Measurements from ENCODE around the gene NDOR1.

NDOR1 gene

DNA sequence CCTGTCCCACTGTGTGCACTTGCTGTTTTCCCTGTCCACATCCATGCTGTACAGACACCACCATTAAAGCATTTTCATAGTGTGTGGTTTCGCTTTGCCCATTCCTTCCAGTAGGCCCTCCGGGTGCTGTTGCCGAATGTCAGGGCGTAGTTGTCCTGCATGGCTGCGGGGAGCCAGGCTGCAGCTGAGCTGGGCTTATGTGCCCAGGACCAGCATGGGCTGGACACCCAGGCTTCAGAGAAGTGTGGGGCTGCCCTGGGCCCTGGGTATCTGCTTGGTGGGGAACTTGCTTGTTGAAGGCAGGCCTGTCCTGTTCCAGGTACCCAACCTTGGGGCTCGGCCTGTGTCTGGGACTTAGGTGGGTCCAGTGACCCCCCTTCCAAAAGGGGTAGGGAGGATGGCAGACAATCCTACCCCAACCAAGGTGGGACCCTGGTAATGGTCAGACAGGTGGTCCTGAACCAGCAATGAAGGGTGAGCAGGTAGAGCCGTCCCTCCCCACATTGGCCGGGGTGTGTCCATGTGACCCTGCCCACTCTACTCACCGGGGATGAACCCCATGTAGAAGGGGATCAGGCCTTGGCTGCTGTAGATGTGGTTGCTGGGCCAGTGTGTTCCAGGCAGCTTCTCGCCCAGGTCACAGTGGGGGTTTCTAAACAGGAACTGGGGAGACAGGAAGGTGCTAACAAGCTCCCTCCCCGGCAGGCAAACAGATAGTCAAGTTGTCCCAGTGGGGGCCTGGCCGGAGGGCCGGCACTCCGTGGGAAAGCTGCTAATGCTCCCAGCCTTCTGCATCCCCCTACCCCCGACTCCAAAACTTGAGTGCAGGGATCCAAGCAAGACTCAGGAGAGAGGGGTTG is 38.4 kb downstream of the NDOR1 start:
- TF ChIP-seq, protein P1, sequence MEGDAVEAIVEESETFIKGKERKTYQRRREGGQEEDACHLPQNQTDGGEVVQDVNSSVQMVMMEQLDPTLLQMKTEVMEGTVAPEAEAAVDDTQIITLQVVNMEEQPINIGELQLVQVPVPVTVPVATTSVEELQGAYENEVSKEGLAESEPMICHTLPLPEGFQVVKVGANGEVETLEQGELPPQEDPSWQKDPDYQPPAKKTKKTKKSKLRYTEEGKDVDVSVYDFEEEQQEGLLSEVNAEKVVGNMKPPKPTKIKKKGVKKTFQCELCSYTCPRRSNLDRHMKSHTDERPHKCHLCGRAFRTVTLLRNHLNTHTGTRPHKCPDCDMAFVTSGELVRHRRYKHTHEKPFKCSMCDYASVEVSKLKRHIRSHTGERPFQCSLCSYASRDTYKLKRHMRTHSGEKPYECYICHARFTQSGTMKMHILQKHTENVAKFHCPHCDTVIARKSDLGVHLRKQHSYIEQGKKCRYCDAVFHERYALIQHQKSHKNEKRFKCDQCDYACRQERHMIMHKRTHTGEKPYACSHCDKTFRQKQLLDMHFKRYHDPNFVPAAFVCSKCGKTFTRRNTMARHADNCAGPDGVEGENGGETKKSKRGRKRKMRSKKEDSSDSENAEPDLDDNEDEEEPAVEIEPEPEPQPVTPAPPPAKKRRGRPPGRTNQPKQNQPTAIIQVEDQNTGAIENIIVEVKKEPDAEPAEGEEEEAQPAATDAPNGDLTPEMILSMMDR (IDR thresholded peaks at IDR 0.05; ENCODE audit: low read length, missing control alignments) = no peak
- no peak for DNase-seq (ENCODE audit: low read depth)
- no peak overlapping the region for H3K4me3 ChIP-seq (replicated peaks; ENCODE audit: low read depth, low read length)

DNA sequence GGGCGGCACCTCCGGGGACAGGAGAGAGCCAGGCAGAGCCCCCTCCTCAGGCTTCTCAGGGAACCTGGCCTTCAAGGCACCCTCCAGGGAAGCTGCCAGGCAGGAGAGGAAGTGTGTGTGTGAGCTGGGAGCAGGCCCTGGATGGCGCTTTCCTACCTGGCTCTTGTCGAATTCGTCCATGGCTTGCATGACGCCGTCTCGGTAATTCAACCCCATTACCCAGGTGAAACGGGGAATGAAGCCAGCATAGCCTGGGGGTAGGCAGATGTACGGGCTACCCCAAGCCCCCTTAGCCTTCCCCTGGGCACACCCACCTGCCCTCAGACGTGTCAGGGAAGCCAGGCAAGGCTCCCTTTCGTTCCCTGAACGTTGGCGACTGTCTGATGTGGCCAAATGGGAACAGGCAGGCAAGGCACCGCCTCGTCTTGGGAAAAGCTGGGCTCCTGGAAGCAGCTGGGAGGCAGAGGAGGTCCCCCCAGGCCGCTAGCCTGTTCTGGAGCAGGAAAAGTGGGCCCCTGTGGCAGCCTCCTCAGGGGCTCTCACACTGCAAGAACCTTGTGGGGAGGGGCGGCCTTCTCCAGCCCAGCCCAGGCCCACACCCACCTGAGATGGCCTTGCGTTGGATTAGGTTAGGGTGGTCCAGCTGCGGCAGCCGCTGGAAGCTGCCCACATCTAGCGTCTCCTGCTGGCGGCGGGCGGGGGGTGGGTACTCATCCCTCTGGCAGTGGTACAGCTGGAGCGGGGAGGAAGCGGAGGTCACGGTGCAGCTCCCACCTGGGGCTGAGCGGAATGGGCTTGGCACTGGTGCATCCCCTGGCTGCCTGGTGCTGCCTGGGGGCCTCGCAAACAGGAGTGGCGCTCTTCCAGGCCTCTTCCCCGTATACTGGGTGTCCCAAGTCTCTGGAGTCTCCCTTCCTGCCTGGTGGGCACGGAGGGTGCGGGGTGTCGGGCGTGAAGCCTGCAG is 39.3 kb downstream of the NDOR1 start:
- TF ChIP-seq, protein P1 (IDR thresholded peaks at IDR 0.05; ENCODE audit: low read length, missing control alignments) = no peak
- DNase-seq (ENCODE audit: low read depth) = no peak
- no peak overlapping the region for H3K4me3 ChIP-seq (replicated peaks; ENCODE audit: low read depth, low read length)

DNA sequence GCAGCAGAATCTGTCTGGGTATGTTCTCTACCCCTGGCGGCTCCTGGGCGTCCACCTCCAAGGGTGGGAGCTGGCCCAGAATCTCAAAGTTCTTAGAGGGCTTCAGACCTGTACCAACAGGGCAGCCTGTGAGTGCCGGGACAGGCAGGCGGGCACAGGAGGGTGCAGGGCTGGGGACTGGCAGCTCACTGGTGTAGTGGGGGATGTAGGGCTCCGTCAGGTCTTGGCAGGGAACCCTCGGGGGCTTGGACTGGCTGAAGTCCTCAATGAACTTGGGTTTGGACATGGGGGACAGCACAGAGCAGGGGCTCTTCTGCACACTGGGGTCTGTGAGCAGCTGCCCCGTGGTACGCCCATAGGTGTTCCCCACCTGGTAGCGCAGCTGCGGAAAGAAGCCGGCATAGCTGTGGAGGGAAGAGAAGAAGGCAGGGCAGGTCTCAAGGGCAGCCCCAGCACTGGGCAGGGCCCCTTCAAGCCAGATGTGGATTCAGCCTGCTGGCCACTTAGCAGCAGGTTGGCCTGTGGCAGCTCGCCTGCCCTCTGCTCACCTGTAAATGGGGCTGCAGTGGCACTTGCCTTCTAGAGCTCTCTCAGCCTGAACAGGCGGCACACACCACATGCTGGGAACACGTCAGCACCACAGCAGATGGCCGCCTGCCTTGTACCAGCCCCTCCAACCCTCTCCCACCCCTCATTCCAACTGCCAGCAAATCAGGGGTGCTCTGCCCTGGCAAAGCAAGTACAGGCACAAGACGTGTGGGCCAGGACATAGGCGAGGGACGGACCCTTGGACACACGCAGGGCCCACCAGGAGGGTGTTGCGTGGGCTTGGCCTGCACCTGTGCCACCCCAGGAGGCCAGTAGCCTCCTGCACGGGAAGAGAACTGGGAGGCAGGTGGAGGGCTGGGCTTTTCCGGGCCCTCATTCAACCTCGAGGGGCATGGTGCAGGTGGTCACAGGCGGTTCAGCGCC is 40.2 kb downstream of the NDOR1 start:
- H3K4me3 ChIP-seq (replicated peaks; ENCODE audit: low read depth, low read length) = no peak overlapping the region
- TF ChIP-seq, protein P1 (IDR thresholded peaks at IDR 0.05; ENCODE audit: low read length, missing control alignments) = no peak
- no peak for DNase-seq (ENCODE audit: low read depth)

DNA sequence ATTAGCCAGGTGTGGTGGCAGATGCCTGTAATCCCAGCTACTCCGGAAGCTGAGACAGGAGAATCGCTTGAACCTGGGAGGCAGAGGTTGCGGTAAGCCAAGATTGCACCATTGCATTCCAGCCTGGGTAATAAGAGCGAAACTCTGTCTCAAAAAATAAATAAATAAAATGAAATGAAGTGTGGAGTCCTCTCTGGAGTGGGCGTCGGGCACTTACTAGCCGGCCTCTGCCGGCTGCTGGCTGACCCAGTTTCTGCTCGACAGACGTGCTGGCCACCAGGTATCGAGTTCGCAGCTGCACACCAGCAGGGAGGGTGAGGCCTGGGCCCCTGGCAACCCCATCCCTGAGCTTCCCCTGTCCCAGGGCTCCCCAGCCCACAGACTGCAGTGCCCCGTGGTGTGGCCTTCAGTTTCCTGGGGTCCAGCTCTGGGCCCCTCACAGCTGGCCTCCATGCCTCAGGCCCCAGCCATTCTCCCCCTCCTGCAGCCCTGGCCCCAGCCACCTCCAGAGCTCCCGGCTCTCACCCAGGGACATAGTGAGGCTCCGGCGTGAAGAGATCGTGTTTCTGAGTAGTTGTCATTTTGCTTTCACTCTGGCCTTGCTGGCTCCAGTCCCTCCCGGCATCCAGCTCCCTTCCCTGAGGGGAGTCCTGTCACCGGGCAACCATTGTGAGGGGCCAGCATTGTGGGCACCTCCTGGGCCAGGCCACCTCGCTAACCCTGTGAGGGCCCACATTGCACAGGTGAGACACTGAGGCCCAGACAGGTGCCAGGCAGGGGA is 41.8 kb downstream of the NDOR1 start:
- TF ChIP-seq, protein P1 (IDR thresholded peaks at IDR 0.05; ENCODE audit: low read length, missing control alignments) = no peak
- DNase-seq (ENCODE audit: low read depth) = no peak
- H3K4me3 ChIP-seq (replicated peaks; ENCODE audit: low read depth, low read length) = no peak overlapping the region

DNA sequence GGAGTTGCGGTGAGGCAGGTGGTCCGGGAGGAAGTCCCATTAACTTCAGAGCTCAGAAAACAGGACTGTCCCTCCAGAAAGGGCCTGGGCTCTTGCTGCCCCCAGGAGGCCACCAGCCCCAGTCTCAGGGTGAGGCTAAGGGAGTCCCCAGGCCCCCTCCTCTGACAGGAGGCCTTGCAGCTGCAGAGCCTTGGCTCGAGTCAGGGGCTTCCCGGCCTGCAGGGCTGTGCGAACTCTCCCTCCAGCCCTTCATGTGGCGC is 42.3 kb downstream of the NDOR1 start:
- no peak for DNase-seq (ENCODE audit: low read depth)
- H3K4me3 ChIP-seq (replicated peaks; ENCODE audit: low read depth, low read length) = no peak overlapping the region
- TF ChIP-seq, protein P1 (IDR thresholded peaks at IDR 0.05; ENCODE audit: low read length, missing control alignments) = no peak

Measured in fibroblast of pulmonary artery (primary cell).